Hematopoietic multipotent progenitor cell treated with erythropoietin and hydrocortisone succinate and interleukin-3 and kit ligand, for 6 days (in vitro differentiated cells): ENCODE data around the gene GPX5.
A peak's percentile ranks its signal among the peaks of the same experiment; 100 is the strongest.
"Not testable (repeated sequence)": the region's sequence is repeated elsewhere in the genome, so short reads cannot be mapped to it uniquely, and the experiment has no call there.

ENCODE experiments used
- DNase-seq: peaks from one replicate; pipeline ENCODE4 v3.0.0-alpha.2; 2015

GPX5 gene

GRCh38 chr6:28515676-28516075, 10.0 kb upstream of the GPX5 start, which contains the start of gene GPX6:
GPX6 (minus strand) TSS chr6:28515793; CDS start chr6:28515743, 50 bp downstream.
- DNase-seq, result no peak

GRCh38 chr6:28517964-28518363, 7.7 kb upstream of the GPX5 start:
- DNase-seq, result no peak

- no peak for DNase-seq
These were observed 3.0 kb upstream of the GPX5 start for GRCh38 chr6:28522594-28523240.

- peak; percentile 6 for DNase-seq
These were observed 2.4 kb upstream of the GPX5 start for GRCh38 chr6:28523241-28523622.

- DNase-seq, result no peak
These were observed 5.1 kb downstream of the GPX5 start for GRCh38 chr6:28530777-28531176.

GRCh38 chr6:28531479-28532128, 5.9 kb downstream of the GPX5 start:
- peak; percentile 3 for DNase-seq

- no peak for DNase-seq
These were observed 8.6 kb downstream of the GPX5 start for GRCh38 chr6:28534306-28534705.

GRCh38 chr6:28534875-28535274, 9.2 kb downstream of the GPX5 start:
- no peak for DNase-seq

- no peak for DNase-seq
These were observed 11.4 kb downstream of the GPX5 start for GRCh38 chr6:28537065-28537464.

GRCh38 chr6:28537509-28538140, 11.9 kb downstream of the GPX5 start:
- no peak for DNase-seq

GRCh38 chr6:28541996-28542395, 16.3 kb downstream of the GPX5 start:
- DNase-seq, result no peak

- DNase-seq, result peak; percentile 84
These were observed 17.0 kb downstream of the GPX5 start for GRCh38 chr6:28542440-28543296.

- peak; percentile 39 for DNase-seq
These were observed 18.2 kb downstream of the GPX5 start for GRCh38 chr6:28543651-28544610.

GRCh38 chr6:28545955-28546354, 20.3 kb downstream of the GPX5 start:
- DNase-seq, result no peak

GRCh38 chr6:28547003-28547402, 21.3 kb downstream of the GPX5 start:
- DNase-seq, result not testable (repeated sequence)

GRCh38 chr6:28551891-28552666, 26.4 kb downstream of the GPX5 start:
- DNase-seq, result no peak

GRCh38 chr6:28553384-28553985, 27.8 kb downstream of the GPX5 start:
- no peak for DNase-seq

- DNase-seq, result peak; percentile 24
These were observed 28.6 kb downstream of the GPX5 start for GRCh38 chr6:28553986-28554881.

- no peak for DNase-seq
These were observed 29.5 kb downstream of the GPX5 start for GRCh38 chr6:28555136-28555535.

GRCh38 chr6:28558629-28559028, 32.9 kb downstream of the GPX5 start:
- DNase-seq, result no peak
